NCI-H345 treated with DMSO at 0.1 percent for 48 hours (cell line): ENCODE data around the gene GDI2.

Experiments used
- DNase-seq: peaks from one replicate; lab custom pipeline; 2025; ENCODE audit not compliant: unreplicated experiment; lab: John Stamatoyannopoulos, UW

The GDI2 gene

GRCh38 chr10:5744849-5745248 is 68.4 kb downstream of the GDI2 start:
- no peak for DNase-seq

- no peak for DNase-seq
These were observed 69.5 kb downstream of the GDI2 start for GRCh38 chr10:5743736-5744135.

- DNase-seq: no peak
These were observed 71.1 kb downstream of the GDI2 start for GRCh38 chr10:5742116-5742515.

DNA sequence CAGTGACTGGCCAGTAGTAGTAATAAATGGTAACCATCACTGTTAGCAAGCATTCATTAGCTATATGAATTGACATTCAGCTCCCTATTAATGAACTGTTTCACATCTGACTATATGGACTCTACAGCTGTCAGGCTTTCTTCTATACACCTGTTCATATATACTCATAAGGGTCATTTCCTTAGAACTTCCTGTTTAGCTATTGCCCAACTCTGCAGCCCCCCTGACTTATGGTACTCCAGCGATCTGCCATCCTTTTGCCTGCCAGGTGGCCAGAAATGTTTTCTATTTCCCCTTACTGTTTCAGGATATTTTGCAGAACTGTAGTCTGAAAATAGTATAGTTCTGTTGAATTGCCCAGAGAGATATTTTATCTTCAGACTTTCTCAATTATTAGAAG is 72.0 kb downstream of the GDI2 start:
- DNase-seq: no peak

DNA sequence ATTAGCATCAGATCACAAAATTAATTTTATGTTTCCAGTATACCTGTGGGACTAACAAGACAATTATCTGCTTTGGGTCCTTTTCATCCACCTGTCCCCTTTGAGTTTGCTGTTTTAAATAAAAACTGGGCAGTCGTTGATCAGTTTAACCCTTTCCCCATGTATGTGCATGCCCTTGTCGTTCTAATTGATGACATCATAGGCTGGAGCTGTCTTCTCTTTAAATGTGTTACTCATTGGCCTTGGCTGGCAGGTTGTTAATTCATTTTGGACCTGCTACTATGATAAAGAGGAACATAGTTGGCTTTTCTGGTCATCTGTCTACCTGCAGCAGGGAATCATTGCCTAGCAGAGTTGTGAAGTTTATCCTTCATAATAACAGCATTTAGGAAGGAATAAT is 74.8 kb downstream of the GDI2 start:
- DNase-seq: no peak

DNA sequence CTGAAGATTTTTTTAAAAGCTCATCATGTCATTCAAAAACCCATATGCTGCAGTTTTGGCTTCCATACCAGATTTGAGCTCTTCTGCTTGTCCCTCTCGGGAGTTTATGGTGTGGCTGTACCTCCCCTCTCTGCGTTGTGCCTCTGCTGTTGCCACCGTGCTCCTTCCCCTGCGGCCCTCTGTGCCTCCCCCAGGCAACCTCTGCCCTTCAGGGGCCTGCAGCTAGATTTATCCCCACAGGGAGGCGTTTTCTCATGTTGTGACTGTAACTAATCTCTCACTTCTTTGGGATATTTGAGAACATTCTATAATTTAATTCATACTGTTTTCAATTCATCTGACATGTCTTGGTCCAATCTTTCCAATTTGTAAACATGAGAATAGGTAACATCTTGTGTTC is 75.9 kb downstream of the GDI2 start:
- DNase-seq: no peak

- DNase-seq: no peak
These were observed 76.6 kb downstream of the GDI2 start for GRCh38 chr10:5736591-5736990.

GRCh38 chr10:5735119-5735518 is 78.1 kb downstream of the GDI2 start:
- DNase-seq: no peak

DNA sequence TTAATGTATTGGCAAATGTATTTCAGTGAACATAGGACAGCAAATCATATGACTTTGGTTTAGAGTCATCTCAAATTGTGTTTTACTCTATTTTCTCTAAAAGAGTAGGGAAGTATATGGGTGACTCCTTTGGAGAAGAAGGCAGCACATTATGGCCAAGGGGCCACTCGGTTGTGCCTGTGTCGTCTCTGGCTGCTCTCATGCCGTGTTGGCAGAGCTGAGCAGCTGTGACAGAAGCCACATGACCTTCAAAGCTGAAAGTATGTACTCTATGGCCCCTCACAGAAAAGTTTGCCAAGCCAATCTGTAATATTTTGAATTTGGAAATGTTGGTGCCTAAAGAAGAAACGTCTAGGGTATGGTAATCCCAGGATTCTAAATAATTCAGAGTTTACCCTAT is 81.1 kb downstream of the GDI2 start:
- no peak for DNase-seq

DNA sequence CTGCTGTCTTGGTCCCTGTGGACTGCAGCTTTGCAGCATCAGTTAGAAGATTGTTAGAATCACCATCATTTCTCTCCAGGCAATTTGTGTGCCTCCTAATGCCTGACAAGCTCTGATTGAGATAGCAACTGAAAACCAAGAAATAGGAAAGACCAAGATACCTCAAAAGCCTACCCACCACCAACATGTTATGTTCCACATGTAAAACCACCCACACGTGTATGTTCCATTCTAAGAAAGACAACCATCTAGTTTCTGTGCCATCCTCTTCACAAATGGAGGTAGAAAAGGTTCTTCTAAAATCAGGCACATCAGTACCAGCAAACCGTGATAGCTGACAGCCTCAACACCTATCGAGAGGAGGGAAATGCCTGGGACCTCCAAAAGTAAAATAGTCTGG is 81.7 kb downstream of the GDI2 start:
- DNase-seq: no peak

DNA sequence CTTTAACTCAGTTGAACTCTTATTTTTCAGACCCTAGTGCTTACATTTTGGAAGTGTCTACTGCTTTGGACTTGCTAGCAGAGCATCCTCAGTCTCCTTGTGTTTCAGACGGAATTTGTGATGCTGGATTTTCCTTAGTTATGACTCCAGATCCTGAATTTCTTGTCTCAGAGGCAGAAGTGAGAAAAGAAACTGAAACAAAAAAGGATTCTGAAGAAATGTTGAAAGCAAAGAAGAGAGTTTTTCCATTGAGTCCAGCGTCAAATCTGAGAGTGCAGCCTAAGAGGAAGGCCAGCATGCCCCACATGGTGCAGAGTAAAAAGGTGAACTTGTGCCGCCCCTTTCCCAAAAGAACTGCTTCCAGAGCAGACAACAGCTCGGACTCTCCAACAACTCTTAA is 82.5 kb downstream of the GDI2 start:
- DNase-seq: no peak

DNA sequence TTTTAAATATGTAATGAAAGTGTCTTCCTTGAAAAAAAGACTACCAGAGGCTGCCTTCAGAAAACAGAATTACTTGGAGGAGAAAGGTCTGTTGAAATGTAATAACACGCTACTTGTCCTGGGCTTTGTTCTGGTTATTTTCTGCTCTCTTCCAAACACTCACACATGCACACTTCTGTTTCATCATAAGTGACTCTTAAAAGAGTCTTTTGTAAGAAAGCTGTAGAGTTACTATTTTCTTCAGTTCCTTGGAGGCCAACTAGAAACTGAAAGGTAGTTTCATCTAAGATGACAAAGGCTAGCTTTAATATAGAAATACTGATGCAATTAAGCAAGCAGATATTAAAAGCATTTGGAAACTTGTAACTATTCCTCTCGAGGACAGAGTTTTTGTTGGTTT is 89.5 kb downstream of the GDI2 start:
- no peak for DNase-seq

DNA sequence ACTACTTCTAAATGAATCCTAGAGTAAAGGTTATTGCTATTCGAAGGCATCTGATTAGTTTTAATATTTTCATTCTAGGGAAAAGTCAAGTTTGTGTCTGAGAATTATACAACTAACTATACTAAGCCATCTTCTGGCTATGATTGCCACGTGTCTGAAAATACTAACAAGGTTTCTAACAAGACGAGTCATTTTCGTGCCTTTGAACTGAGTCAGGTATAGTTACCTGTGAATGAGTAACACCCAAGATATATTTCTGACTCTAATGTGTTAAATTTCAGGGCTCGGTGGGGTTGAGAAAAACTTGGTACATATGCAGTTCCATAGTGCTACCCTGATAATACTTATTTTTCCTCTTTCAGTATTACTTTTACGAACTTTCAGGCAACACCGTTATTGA is 93.1 kb downstream of the GDI2 start:
- no peak for DNase-seq

- DNase-seq: no peak
These were observed 93.7 kb downstream of the GDI2 start for GRCh38 chr10:5719546-5719945.
